IPS-NIHi11 (cell line): Measurements from ENCODE around the gene PIK3R2.
"Not testable (repeated sequence)": the region's sequence is repeated elsewhere in the genome, so short reads cannot be mapped to it uniquely, and the experiment has no call there.

Experiments used
- DNase-seq: peaks from one replicate; pipeline ENCODE4 v3.0.0; 2012; ENCODE audit warnings: mixed read lengths, low spot score

PIK3R2 gene

GRCh38 chr19:18152817-18153555 is at the start of gene PIK3R2:
Gene PIK3R2 (plus strand): TSS chr19:18153163. CDS start chr19:18155880, 2,717 bp downstream.
- peak; percentile 97 for DNase-seq

- DNase-seq = no peak
Observed at GRCh38 chr19:18104793-18105131, 48.2 kb upstream of the PIK3R2 start.

DNA sequence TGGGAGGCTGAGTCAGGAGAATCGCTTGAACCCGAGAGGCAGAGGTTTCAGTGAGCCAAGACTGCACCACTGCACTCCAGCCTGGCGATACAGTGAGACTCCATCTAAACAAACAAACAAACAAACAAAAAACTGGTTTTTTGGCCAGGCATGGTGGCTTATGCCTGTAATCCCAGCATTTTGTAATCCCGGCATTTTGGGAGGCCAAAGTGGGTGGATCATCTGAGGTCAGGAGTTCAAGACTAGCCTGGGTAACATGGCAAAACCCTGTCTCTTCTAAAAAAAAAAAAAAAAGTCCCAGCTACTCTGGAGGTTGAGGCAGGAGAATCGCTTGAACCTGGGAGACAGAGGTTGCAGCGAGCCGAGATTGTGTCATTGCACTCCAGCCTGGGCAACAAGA is 47.7 kb upstream of the PIK3R2 start:
- not testable (repeated sequence) for DNase-seq

DNA sequence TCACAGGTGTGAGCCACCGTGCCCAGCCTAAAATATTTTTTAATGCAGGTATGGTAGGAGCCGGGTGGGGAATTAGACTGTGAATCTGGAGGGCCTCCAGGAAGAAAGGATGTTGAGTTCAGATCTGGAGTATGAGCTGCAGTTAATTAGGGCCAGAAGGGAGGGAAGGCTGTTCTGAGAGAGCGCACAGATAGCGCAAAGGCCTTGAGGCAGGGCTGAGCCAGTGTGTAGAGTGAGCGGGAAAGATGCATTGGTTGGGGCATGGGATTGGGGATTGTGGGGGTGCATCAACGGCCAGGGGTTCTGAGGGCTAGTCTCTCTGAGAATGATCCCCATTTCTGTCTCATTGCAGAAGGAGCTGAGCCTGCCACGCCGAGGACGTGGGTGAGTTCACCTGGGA is 45.7 kb upstream of the PIK3R2 start:
- DNase-seq = no peak

DNA sequence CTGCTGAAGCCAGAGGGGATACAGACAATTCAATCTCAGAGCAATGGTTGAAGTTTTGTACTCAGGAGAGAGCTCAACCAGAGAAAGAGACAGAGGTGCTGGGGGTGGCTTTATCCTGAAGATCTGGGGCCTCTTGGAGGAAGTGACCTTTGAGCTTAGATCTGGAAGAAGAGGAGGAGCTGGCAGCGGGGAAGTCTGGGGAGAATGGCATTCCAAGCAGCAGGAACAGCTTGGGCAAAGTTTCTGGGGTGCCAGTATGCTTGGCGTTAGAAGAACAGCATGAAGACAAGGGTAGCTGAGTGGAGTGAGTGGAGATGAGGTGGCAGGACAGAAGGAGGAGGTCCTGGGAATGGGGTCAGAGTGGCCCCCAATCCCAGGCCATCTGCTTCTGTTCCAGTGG is 44.1 kb upstream of the PIK3R2 start:
- DNase-seq = no peak

DNA sequence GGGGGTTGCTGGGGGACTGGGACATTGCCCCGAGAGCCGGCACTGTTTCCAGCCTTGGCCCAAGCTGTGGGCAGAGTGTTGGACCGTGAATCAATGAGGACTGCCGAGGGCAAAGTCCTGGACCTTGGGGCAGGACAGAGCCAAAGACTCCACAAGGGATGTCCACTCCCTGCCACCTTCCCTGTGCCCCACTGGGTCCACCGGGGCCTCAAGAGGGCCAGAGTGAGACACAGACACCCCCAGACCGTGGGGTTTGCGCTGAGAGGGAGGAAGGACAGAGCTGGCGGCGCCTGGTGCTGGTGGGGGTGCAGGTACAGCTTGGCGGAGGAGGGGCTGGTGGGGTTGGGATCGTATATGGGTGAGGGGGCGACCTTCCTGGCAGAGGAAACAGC is 43.6 kb upstream of the PIK3R2 start:
- no peak for DNase-seq

GRCh38 chr19:18109733-18110608 is 43.0 kb upstream of the PIK3R2 start:
- DNase-seq = peak; percentile 74

DNA sequence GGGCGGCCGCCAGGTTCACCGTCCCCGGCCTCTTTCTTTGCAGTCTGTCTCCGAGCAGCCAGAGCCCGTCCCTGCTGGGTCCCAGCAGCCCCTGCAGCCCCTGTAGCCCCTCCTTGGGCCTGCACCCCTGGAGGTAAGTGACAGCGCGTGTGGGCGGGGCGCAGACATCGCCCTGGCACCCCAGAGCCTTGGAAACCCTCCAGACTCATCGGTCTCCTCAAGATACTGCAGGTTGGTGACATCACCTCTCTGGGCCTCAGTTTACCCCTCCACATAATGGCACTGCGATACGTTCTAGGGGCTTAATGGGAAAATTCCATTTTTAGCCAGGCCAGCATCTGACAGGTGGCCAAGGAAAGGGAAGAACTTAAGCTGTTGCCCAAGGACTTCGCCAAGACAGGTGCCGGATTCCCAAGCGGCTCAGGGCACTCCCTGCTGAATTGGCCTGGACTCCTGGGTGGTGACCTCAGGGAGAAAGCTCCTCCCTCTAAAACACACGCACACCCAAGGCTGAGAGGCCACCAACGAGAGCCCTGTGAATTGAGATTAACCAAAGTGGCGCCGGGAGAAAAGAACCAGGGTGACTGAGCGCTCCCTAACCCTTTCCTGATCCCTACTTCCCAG is 42.2 kb upstream of the PIK3R2 start:
- no peak for DNase-seq

- DNase-seq = peak; percentile 82
Observed at GRCh38 chr19:18112989-18113478, 39.9 kb upstream of the PIK3R2 start.

DNA sequence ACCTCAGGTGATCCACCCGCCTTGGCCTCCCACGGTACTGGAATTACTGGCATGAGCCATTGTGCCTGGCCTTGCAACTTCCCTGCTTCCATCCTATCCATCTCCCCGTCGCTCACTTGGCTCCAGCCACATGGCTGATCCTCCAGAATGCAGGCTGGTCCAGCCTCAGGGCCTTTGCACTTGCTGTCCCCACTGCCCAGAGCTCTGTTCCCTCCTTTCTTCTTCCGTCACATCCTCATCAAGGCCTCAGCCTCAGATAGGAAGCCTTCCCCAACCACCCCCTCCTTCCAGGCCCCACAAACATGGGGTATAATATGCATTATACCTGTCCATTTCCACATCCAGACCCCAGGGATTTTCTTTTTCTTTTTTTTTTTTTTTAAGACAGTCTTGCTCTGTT is 39.1 kb upstream of the PIK3R2 start:
- DNase-seq = no peak

DNA sequence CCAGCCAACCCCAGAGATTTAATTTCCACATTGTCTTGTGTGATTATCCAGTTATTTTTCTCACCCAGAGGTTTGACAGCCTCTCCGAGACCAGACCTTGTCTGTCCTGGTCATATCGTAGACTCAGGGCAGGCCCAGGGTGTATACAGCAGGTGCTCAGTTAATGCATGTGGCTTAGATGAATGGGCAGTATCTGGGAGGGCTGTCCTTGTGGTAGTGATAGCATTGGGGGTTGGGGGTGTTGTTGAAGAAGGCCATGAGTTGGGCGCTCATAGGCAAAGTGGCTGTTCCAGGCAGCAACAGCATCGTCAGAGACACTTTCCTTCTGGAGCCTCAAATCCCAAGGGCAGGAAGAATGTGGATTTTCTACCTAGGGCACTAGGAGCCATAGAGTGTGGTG is 38.5 kb upstream of the PIK3R2 start:
- no peak for DNase-seq

GRCh38 chr19:18117364-18117691 is 35.6 kb upstream of the PIK3R2 start:
- no peak for DNase-seq

DNA sequence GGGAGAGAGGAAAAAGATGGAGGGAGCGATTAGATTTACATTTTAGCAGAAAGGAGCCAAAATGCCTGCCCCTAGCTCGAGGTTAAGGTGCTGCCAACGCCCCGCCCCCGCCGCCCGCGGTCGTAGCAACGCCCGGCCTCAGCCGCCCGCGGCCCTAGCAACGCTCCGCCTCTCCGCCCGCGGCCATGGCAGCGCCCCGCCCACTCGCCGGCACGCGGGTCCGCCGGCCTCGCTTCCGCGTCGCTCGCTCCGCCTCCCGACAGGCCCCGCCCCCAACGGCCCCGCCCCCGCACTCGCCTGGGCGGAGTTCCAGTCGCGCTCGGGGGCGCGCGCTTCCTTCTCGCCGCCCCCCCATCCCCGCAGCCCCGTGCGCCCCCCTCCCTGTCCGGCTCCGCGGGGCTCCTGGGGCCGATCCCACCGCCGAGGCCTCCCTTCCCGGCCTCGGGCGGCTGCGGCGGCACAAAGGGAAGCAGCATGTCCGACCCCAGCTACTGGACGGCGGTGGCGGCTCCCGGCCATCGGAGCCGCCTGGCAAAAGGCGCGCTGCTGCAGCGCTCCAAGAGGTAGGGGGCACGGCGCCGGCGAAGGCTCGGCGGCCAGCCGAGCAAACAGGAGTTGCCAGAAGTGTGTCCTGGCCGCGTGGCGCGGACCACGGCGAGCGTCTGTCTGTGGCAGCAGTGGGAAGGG is 35.1 kb upstream of the PIK3R2 start:
- DNase-seq = peak; percentile 100

DNA sequence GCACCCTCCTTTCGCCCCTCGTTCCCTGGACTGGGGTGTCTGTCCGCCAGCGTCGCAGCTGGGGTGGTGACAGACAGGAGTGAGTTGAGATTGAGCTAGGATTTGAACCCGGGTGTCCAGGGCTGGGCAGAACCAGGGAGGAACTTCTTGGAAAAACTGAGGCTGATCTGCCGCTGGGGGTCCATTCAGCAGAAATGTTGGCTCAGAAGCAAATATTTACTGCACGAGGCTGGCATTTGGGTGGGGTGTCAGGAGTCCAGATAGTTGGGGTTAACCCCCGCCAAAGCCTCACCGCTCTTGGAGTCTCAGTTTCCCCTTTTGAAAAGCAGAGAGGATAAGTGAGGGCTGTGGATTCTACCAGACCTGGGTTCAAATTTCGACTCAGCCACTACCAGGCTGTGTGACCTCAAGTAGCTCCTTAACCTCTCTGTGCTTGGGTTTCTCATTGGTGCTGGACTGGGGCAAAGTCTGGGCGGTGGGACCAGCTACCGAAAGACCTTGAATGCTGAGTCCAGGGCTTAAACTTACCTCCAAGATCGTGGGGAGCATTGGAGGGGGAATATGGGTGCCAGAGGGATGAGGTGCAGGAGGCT is 34.4 kb upstream of the PIK3R2 start:
- DNase-seq = no peak

DNA sequence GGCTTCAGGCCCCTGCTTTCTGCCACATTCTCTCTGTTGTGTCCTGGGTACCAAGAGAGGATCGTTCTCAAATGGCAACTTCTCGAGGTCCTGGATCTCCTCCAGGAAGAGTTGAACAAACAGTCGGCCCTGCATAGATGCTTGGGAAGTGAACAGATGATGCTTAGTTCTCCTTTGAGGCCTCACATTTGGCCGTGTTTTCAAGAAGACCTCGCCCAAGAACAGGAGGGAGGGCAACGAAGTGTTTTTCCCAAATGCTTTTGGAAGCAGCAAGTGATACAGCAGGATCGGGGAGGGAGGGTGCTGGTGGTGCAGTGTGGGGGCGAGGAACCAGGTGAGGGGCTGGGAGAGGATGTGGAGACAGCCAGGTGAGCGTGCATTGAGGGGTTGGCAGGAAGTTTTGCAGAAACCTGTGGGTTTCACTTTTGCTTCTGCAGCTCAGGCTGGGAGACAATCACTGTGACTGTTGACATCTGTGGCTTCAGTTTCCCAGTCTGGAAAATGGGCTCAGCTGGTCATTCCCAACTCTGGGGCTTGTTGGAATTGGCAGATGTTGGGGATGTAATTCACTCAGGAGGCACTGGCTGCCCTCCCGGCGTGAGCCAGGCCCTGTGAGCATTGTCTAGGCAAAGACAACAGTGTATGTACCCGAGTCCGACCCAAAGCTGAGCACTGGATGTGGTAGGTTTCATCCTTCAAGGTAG is 33.8 kb upstream of the PIK3R2 start:
- no peak for DNase-seq

GRCh38 chr19:18119717-18120105 is 33.3 kb upstream of the PIK3R2 start:
- DNase-seq = no peak

DNA sequence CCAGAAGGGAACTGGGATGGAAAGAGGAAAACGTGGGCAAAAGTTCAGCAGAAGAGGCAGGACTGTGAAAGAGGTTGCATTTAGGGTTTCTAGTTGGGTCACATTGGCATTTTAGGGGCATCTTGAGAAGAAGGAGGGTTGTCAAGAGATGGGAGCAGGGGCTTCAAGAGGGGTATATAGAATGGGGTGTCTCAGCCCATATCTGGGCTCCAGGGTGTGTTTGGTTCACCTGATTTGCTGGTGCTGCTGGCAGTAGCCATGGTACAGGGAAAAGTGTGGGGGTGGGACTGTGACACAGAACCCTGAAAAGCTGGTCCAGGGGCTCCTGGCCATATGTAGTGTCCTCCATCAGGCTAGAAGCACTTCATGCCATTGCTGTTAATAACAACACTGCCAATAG is 32.8 kb upstream of the PIK3R2 start:
- no peak for DNase-seq

GRCh38 chr19:18121166-18121565 is 31.8 kb upstream of the PIK3R2 start:
- DNase-seq = no peak

GRCh38 chr19:18122424-18122823 is 30.5 kb upstream of the PIK3R2 start:
- DNase-seq = no peak

GRCh38 chr19:18122860-18123795 is 29.8 kb upstream of the PIK3R2 start:
- DNase-seq = no peak
